ENCODE results near the gene SOX9.

The SOX9 gene

DNA sequence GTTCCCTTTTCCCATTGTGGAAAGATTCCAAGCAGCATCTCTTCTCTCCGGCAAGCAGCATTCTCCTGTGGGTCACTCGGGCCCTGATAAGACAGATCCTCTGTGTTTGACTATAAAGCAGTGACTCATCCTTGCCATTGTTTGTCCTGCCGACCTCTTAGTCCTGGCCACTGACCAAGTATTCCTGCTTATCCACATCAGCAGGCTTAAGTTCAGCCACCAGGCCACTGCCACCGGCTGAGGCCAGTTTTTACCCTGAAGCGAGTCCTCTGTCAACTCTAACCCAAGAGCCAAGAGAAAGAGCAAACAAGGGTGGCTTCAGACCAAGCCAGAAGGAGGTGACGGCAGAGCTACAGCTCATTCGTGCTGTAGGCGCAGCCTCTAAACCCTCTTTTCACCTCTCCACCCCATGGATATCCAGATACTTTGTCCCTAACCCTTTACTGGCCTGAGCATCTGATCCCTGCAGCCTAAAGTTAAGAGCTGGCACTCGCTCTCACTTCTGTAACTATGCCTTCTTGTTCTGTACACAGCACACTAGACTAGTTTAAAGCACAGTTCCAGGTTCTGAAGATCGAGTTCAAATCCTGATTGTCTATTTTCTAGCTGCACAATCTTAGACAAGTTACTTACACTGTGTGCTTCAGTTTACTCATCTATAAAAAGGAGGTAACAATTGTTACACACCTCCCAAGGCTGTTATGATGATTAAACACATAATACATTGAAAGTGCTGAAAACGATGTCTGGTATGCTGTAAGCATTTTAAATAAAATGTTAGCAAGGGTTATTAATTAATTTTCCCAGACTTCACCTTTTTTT, 31.0 kb downstream of the SOX9 start:
- FAIRE-seq (no peak), DNase-seq (ENCODE audit: insufficient read length, low spot score) (no peak)
- TF ChIP-seq, protein P1, sequence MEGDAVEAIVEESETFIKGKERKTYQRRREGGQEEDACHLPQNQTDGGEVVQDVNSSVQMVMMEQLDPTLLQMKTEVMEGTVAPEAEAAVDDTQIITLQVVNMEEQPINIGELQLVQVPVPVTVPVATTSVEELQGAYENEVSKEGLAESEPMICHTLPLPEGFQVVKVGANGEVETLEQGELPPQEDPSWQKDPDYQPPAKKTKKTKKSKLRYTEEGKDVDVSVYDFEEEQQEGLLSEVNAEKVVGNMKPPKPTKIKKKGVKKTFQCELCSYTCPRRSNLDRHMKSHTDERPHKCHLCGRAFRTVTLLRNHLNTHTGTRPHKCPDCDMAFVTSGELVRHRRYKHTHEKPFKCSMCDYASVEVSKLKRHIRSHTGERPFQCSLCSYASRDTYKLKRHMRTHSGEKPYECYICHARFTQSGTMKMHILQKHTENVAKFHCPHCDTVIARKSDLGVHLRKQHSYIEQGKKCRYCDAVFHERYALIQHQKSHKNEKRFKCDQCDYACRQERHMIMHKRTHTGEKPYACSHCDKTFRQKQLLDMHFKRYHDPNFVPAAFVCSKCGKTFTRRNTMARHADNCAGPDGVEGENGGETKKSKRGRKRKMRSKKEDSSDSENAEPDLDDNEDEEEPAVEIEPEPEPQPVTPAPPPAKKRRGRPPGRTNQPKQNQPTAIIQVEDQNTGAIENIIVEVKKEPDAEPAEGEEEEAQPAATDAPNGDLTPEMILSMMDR (IDR thresholded peaks at IDR 0.05; ENCODE audit: insufficient read depth, missing control alignments), result no peak

DNA sequence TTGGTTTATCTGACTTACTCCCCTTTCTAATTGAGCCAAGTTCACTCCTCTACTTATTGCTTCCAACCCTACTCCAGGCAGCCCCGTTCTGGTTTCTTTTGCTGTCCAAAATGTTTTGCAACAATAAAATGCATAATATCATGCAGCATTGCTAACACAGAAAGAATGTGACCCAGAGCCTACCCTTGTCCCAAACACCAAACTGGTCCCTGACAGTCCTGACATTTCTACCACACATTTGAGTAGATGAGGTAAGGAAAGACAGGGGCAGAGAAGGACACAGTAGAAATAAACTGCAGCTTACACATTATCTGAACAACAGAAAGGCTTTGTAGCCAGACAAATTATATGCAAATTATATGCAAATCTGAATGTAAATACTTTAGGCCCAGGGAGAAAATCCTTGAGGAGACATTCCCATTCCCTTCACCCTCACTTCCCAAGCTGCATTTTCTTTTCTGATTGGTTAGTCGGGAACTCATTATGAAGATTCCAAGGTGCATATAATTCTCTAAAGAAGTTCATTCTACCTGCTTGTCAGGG, 31.6 kb downstream of the SOX9 start:
- FAIRE-seq (no peak), DNase-seq (ENCODE audit: insufficient read length, low spot score) (no peak)
- TF ChIP-seq, protein P1 (IDR thresholded peaks at IDR 0.05; ENCODE audit: insufficient read depth, missing control alignments), result no peak

DNA sequence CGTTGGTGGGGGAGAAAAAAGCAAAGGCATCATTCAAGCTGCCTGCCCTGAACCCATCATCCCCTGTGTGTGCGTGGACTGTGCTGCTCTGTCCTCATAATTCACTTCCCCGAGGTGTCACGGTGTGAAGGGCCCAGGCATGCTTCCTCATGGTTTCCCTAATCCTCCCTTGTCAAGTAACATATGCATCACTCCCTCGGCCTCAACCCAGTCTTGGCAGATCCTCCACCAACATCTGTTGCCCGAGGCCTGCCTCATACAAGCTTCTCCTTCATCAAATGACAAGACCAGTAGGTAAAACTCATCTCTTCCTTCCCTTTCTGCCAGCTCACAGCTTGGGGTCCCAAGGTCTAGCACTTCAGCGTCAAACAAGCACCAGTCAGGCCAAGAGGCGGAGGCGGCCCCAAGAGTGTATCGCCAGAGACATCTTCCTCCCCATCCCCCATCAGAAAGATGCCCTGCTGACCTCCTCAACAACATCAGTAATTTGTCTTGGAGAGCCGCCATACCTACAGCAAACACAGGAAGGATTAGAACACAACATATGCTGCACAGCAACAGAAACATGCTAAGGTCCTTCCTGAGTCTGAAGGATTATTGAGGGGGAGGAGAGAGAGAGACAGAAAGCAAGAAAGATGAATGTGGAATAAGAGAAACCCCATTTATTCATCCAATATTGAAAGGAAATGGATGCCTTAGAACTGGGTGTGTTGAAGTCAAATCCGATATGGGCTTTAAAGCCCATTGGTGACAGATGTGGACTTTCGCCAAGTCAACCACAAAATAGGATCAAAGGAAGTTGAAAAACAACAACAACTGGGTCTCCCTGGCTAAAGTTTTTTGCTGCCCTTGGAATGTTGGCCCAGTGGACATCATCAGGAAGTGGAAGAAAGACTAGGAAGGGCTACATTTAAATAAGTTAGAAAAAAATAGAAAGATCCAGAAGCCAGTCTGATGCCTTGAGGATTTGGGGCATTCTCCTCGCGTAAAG, 38.4 kb downstream of the SOX9 start:
- FAIRE-seq (no peak), DNase-seq (ENCODE audit: insufficient read length, low spot score) (no peak)
- TF ChIP-seq, protein P1 (IDR thresholded peaks at IDR 0.05; ENCODE audit: insufficient read depth, missing control alignments), result no peak

DNA sequence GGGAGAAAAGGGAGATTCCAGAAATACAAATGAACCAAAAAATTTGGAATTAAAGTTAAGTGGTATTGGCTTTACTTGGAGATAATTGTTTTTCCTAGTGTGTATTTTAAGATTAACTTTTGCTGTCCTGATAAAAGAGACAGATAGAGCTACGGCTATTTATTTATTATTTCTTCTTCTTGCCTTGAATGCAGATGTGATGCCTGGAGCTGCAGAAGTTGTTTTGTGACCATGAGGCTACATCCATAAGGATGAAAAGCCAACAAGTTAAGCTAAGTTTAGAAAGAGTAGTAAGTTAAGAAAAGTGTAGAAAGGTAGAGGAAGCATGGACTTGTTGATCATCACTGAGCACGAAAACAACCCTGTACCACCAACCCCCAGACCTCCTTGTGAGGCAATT, 41.7 kb downstream of the SOX9 start:
- DNase-seq (ENCODE audit: insufficient read length, low spot score) (no peak), FAIRE-seq (no peak)
- TF ChIP-seq, protein P1 (IDR thresholded peaks at IDR 0.05; ENCODE audit: insufficient read depth, missing control alignments), result no peak

DNA sequence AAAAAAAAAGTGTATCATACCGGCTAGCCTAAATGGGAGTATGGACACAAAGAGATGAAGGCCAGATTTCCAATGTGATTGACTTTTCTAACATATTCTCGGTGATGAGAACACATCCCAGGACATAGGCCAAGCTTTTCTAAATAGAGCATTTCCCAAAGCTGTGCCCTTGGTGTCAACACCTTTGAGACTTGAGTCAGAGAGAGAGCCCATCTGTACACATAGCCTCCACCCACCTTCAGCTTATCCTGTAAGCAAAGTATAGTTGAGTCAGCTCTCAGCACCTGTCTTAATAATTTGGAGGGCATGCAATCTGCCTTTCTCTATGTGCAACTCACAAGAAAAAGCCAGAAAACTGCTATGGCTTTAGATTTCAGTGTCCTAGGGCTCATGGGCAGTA, 42.7 kb downstream of the SOX9 start:
- FAIRE-seq (no peak), DNase-seq (ENCODE audit: insufficient read length, low spot score) (no peak)
- TF ChIP-seq, protein P1 (IDR thresholded peaks at IDR 0.05; ENCODE audit: insufficient read depth, missing control alignments), result no peak

DNA sequence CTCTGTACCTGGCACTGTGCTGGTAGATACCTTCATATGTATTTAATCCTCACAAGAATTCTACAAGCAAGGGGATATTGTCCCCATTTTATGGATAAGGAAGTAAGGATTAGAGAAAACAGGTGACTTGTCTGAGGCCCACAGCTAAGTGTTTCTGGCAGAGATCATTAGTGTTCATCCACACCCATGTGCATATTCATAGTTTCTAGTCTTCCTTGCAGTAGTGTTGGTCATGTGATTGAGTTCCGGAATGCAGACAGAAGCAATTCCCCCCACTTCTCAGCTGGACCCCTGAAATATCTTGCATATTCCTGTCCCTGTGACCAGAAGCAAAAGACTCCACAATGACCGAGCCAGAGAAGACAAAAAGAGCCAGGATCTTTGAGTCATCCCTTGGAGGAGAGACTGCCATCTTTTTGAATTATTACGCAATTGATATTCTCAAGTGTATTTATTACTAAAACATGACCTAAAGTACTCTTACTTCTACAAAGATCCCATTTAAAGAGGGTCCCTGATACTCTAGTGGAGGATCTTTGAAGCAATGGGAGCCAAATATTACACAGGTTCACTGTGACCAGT, 43.4 kb downstream of the SOX9 start:
- TF ChIP-seq, protein P1 (IDR thresholded peaks at IDR 0.05; ENCODE audit: insufficient read depth, missing control alignments), result no peak
- FAIRE-seq, result no peak
- no peak for DNase-seq (ENCODE audit: insufficient read length, low spot score)

Measured in D721Med (cell line).